ENCODE measurements around the gene SRRM3. TPM values are rescaled to one million over a fixed set of nuclear protein-coding genes. Genes with fewer than 3 reads are reported as not detected.
"Not testable (repeated sequence)": the region's sequence is repeated elsewhere in the genome, so short reads cannot be mapped to it uniquely, and the experiment has no call there.

SRRM3 gene, protein sequence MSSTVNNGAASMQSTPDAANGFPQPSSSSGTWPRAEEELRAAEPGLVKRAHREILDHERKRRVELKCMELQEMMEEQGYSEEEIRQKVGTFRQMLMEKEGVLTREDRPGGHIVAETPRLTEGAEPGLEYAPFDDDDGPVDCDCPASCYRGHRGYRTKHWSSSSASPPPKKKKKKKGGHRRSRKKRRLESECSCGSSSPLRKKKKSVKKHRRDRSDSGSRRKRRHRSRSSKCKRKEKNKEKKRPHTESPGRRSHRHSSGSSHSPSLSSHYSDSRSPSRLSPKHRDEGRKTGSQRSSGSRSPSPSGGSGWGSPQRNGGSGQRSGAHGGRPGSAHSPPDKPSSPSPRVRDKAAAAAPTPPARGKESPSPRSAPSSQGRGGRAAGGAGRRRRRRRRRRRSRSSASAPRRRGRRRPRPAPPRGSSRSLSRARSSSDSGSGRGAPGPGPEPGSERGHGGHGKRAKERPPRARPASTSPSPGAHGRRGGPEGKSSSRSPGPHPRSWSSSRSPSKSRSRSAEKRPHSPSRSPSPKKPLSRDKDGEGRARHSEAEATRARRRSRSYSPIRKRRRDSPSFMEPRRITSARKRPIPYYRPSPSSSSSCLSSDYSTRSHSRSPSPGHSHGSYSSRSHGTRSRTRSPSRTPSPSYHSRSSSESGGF
- under 0.01 TPM for total RNA-seq

DNA sequence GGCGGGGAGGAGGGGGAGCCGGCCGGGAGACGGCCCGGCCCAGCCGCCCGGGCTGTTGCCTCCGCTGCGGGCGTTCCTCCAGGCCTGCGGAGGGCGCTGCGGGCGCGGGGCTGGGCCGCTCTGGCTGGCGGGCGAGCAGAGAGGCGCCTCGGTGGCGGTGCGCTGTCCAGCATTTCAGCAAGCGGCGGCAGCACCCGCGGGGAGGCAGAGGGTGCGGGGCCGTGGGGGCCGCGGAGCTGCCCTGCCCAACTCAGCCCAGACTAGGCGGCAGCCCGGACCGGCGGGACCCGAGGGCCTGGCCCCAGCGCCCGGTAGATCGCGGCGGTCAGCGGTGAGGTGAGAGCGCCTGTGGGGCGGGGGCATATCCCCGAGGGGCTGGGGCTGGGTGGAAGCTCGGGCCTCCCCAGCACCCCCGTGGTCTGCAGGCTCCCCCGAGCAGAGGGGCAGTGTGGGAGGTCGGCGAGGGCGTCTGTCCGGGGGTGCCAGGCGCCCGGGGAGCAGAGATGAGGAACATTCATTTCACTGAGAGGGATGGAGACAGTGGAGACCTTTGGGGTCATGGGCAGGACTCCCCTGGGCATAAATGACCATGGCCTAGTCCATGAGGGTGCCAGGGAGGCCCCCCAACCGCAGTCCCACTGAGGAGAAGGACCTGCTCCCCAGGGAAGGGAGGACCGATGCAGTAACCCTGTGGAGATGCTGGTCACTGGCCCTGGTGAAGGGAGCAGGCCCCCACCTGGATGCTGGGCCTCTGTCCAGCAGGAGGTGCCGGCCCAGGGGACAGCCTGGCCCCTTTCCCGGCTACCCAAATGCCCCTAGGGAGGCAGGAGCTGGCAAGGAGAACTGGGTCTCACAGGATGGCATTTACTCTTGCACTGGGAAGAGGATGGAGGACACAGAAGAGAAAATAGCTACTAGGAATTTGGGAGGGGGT is at the start of gene SRRM3:
SRRM3 (plus strand) TSS at position 165 of the 934 bp plus-strand sequence. CDS start 33,171 bp downstream, outside the sequence.
- peak; percentile 56 to 85 (median 84) for DNase-seq (ENCODE audit: low read depth in 2 of 3, low spot score in 2 of 3)

DNA sequence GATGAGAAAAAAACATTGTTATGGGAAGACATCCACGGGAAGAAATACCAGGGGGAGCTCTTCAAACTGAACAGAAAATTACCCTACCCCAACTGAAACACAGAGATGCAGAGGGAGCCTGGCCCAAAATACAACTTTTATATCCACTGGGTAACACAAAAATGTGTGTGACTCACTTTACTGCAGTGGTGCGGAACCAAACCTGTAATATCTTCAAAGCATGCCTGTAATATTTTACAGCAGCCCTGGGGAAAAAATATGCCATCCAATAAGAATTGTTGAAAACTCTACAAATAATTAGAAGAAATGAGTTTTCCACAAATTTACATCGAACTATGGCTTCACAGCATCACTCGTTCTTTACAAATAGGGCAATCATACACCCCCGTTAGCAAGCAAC is 49.8 kb upstream of the SRRM3 start:
- DNase-seq (ENCODE audit: low read depth in 2 of 3, low spot score in 2 of 3): no peak

DNA sequence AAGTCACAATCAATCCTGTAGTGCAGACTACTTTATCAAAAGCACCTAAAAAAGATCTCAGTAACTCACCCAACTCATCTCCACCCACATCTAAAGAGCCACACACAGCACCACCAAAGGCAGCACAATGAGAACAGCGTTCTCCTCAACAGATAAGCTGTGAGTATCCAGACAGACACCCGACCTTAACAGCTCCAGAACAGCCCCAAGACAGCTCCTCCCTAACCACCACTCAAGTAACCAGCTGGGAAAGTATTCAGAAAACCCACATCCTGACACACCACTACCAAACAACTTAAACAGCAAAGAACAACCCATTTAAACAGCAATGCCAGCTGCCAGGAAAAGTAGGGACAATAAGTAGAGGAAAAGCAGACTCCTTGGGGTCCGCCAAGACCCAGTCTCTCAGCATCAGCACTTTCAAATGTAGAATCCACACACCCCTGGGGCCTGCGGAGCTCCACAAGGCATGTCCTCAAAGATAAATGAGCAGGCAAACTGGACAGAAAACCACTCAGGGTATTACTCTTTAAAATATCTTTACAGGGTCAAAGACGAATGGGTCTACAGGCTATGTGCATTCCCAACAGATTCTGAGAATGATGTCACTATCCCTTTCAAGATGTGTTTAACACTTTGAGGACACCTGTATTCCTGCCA is 48.0 kb upstream of the SRRM3 start:
- not testable (repeated sequence) for DNase-seq (ENCODE audit: low read depth in 2 of 3, low spot score in 2 of 3)

DNA sequence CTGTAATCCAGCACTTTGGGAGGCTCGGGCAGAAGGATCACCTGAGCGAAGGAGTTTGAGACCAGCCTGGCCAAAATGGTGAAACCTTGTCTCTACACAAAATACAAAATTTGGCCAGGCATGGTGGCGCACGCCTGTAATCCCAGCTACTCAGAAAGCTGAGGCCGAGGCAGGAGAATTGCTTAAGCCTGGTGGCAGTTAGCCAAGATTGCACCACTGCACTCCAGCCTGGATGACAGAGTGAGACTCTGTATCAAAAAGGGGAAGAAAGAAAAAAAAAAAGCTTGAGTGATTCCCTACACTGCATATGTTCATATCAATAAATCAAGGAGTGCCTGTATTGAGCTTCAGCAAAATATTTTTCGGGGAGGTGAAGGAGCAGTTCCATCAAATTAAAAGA is 45.8 kb upstream of the SRRM3 start:
- DNase-seq (ENCODE audit: low read depth in 2 of 3, low spot score in 2 of 3): peak in 2 of 3 donors; percentile 58 to 87

- DNase-seq (ENCODE audit: low read depth in 2 of 3, low spot score in 2 of 3): not testable (repeated sequence)
Measured at GRCh38 chr7:76156992-76157685, 44.6 kb upstream of the SRRM3 start.

DNA sequence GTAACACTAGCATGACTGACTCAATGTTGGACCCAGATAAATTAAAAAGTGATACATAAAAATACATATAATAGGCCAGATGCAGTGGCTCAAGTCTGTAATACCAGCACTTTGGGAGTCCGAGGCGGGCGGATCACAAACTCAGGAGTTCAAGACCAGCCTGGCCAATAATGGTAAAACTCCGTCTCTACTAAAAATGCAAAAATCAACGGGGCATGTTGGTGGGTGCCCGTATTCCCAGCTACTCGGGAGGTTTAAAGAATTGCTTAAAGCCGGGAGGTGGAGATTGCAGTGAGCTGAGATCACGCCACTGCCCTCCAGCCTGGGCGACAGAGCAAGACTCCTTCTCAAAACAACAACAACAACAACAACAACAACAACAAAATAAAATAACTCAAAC is 43.3 kb upstream of the SRRM3 start:
- not testable (repeated sequence) for DNase-seq (ENCODE audit: low read depth in 2 of 3, low spot score in 2 of 3)

DNA sequence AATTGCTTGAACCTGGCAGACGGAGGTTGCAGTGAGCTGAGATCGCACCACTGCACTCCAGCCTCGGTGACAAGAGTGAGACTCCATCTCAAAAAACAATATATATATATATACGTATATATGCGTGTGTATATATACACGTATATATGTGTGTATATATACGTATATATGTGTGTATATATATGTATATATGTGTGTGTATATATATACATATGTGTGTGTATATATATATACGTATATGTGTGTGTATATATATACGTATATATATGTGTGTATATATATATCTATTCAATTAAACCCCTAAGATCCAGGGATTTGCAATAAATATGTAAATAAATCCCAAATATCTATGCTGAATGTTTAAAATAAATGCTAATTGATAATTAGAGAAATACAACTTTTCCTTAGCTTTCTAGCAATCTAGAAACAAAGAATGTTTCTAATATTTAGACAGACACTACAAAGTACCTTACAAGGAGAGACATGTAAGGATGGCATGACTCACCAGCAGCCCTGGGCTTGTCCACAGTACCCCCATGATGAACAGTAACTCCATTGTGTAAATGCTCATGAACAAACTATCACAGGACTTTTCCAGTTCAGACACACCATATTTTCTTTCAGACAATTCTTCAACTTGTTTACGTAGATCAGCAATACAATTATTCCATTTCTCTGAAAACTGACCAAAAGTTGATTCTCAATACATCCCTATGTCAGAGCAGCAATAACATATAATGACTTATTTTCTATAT is 39.1 kb upstream of the SRRM3 start:
- not testable (repeated sequence) for DNase-seq (ENCODE audit: low read depth in 2 of 3, low spot score in 2 of 3)

DNA sequence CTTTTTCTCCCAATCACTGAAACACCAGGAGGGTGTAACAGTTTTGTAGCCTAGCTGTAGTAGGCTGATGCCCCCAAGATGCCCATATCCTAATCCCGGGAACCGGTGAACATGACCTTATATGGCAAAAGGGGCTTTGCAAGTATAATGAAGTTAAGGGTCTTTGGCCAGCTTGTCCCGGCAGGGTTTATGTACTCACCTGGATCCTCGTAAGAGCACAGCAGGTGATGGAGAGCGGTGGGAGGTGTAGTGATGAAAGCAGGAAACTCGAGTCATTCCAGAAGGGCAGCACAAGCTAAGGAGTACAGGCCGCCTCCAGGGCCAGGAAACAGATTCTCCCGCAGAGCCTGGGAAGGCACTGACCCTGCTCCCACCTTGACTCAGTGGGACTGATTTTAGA is 37.9 kb upstream of the SRRM3 start:
- not testable (repeated sequence) for DNase-seq (ENCODE audit: low read depth in 2 of 3, low spot score in 2 of 3)

- no peak for DNase-seq (ENCODE audit: low read depth in 2 of 3, low spot score in 2 of 3)
Measured at GRCh38 chr7:76165106-76165972, 36.4 kb upstream of the SRRM3 start.

GRCh38 chr7:76165973-76166403 is 35.7 kb upstream of the SRRM3 start:
- DNase-seq (ENCODE audit: low read depth in 2 of 3, low spot score in 2 of 3): no peak

GRCh38 chr7:76166404-76167255 is 35.1 kb upstream of the SRRM3 start:
- peak; percentile 90 to 96 (median 95) for DNase-seq (ENCODE audit: low read depth in 2 of 3, low spot score in 2 of 3)

- no peak for DNase-seq (ENCODE audit: low read depth in 2 of 3, low spot score in 2 of 3)
Measured at GRCh38 chr7:76173566-76174205, 28.0 kb upstream of the SRRM3 start.

GRCh38 chr7:76176951-76177350 is 24.7 kb upstream of the SRRM3 start:
- DNase-seq (ENCODE audit: low read depth in 2 of 3, low spot score in 2 of 3): not testable (repeated sequence)

- DNase-seq (ENCODE audit: low read depth in 2 of 3, low spot score in 2 of 3): no peak
Measured at GRCh38 chr7:76179686-76180085, 22.0 kb upstream of the SRRM3 start.

GRCh38 chr7:76182225-76182960 is 19.3 kb upstream of the SRRM3 start:
- DNase-seq (ENCODE audit: low read depth in 2 of 3, low spot score in 2 of 3): no peak

All from hematopoietic multipotent progenitor cell (in vitro differentiated cells).